NCI-H2196 treated with DMSO at 0.1 percent for 48 hours (cell line): ENCODE measurements around the gene GIT1.

ENCODE experiments used
- DNase-seq: peaks from one replicate; lab custom pipeline; 2025; ENCODE audit not compliant: unreplicated experiment; lab: John Stamatoyannopoulos, UW

The GIT1 gene

DNA sequence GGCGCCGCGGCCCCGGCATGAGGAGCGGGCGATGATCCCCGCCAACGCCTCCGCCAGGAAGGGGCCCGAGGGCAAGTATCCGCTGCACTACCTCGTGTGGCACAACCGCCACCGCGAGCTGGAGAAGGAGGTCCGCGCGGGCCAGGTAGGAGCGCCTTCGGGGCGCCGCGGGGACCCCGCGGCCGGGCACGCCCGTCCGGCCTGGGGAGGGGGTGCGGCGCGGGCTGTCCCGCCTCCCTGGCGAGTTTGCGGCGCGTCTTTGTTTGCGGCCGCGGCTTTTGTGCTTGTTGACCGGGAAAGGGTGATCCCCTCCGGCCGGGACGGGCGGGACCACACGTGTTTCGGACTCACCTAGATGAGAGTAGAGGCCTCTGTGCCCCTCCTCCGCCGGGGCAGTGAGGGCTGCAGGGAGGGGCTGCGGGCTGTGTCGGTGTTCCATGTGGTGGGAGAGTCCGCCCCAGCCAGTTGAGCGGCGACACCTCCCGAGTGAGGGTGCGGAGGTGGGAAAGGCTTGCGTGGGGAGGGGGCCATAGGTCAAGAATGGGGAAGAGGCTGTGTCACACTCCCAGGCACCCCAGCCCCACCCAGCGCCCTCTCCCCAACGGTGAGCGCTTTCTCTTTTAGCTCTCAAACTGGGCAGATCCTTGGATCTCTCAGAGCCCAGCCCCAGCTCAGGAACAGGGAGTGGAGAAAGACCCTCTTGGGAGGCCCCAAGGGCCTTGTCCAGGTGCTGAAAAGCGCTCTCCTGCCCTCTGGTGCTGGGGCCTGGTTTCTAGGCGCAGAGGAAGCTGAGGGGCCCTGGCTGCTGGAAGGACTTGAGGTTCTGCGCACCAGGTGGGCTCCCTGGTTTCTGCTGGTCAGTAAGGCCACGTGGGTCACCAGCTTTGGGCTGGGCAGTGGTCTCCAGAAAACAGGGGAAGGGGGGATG, 4.4 kb upstream of the GIT1 start:
- no peak for DNase-seq

GRCh38 chr17:29592850-29593551, 3.6 kb upstream of the GIT1 start, which contains the start of gene ANKRD13B:
Gene ANKRD13B, plus strand, starts transcription at chr17:29593132. Its CDS starts 490 bp downstream, at chr17:29593622.
- peak; percentile 15 for DNase-seq

DNA sequence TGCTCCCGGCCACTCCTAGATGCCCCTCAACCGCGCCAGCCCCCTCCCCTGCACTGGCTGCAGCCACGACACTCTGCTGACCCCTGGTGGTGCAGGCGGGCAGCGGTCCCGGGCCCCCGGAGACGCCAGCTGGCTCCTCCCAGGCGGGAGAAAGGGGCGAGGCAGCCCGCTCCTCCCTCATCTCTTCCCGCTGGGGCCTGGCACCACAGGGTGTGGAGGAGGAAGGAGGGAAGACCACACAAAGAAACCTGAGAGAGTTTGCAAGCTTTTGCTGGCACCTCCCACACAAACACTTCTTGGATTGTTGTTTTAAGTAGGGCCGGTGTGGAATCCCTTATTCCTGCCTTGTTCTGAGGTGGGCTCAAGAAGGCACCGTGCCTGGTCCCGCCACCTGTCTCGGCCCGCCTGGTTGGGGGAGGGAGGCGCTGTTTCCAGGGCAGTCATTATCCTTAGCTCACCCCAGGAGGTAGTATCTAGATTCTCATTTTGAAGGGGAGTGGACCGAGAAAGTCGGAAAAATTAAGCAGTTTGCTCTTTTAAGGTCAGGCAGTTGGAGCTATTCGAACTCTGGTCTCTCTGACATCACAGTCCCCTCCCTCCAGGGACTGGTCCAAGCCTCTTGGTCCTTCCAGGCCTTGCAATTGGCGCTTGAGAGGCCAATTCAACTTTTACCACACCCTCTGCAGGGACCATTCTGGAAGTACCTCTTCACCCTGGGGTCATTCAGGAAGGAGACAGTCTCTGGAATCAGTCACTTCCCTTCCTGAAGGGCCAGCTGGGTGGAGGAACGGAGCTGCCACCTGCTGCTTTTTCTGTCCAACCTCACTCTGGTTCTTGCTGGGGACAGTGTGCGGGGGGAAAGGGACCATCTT, 2.5 kb upstream of the GIT1 start:
- DNase-seq: peak; percentile 73

- DNase-seq: peak; percentile 47
Measured at GRCh38 chr17:29591146-29591736, 1.8 kb upstream of the GIT1 start.

- DNase-seq: no peak
Measured at GRCh38 chr17:29590411-29591145, 1.1 kb upstream of the GIT1 start.

GRCh38 chr17:29588562-29589411, 661 bp downstream of the GIT1 start:
- DNase-seq: no peak

DNA sequence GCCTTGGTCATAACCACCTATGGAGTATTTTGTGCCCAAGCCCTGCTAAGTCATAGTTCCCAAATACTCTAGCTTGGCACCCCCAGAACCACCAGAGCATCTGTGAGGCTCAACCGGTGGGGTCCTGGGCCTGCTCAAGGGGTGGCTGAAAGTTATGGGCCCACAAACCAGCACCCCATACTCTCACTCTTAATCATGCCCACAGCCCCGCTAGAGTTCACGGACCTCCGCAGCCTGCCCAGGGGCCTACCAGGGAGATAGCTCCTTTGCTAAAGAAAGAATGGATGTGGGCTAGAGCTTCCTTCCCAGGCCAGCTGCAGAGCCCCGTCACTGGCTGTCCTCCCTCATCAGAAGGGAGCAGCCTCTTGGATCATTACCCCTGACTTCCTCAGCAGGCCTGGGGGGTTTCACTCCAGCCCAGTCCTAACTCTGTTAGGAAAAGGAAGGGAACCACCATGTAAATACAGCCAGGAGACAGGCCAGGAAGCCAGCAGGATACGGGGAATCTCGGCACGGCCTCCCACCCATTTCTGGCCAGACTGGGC, 1.4 kb downstream of the GIT1 start:
- no peak for DNase-seq

- no peak for DNase-seq
Measured at GRCh38 chr17:29587591-29587990, 1.9 kb downstream of the GIT1 start.

- DNase-seq: no peak
Measured at GRCh38 chr17:29586676-29587469, 2.6 kb downstream of the GIT1 start.

DNA sequence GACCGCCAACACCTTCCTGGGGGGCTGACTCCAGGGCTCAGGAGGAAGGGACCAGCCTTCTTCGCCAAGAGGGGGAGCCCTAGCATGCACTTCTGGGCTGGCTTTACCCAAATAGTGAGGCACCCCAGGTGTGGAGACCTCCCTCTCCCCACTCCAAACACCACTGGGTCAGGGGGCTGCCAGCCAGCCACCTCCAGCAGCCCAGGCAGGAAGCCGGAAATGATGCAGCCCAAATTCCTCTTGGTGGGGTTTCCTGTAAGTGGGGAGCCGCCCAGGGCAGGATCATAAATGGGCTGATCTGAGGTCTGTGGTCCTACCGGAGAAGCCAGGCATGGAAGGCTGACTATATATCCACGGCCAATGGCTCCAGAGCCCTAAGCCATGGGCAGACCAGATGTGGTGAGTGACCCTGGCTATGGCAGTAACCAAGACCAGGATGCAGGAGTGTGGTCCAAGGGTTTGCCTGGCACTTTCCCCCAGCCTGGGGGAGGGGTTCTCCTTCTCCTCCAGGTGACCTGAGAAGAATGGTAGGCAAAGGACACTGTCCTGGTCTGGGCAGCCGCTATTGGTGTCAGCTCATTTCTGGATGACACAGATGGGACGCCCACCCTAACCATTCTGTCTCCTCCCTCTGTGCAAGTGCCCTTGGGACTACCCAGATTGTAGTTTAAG, 4.2 kb downstream of the GIT1 start:
- DNase-seq: no peak

DNA sequence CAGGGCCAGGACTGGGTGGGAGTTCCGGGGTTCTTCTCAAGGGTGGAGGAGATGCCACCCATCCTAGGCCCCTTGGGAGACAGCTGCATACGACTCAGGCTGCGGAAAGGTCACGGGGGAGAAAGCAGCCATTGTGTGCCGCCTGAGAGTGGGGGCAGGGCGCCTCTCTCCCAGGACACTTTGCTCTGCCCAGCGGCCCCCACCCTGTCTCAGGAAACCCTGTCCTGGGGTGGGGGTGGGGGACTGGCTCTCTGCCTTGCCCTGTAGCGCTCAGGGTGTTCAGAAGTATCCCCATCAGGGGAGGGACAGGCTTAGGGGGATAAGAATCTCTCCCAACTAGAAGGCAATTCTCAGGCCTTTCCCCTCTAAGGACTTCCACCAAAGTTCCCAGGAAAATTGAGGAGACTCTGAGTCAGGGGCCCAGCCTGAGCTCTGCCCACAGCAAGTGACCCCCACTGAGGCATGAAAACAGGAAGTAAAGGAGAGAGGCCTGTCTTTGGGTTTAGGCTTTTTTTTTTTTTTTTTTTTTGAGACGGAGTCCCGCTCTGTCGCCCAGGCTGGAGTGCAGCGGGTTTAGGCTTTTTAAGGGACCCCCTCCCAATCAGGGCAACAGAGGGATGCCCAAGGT, 4.9 kb downstream of the GIT1 start:
- no peak for DNase-seq

GRCh38 chr17:29583324-29584248, 5.9 kb downstream of the GIT1 start:
- DNase-seq: no peak

GRCh38 chr17:29582772-29583171, 6.7 kb downstream of the GIT1 start:
- DNase-seq: no peak

GRCh38 chr17:29582254-29582765, 7.1 kb downstream of the GIT1 start:
- no peak for DNase-seq

DNA sequence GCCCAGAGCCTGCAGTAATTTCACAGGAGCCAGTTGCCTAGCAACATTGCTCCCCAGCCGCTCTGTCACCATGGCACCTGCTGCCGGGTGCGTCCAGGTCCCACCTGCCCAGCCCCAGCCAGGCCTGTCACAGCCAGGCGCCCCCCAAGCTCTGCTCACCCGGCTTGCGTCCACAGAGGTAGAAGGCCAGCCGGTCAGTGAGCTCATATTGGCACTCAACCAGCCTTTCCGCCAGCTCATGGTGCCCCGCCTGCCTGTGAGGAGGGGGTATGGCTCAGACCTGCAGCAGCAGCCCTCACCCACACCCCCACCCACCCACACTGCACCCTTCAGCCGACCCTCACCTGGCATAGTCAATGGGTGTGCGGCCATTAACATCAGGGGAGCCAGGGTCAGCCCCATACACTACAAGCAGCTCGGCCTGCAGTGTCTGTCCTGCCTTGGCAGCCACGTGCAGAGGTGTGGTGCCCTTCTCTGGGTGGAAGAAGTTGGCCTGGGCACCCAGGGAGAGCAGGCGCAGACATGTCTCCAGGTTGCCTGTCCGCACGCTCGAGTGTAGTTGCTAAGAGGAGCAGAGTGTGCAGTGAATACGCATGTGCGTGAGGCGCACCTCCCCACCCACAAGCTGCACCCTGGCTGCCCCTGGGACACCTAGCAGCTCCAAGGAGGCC, 7.7 kb downstream of the GIT1 start:
- no peak for DNase-seq
